Activated CD8-positive, alpha-beta memory T cell treated with anti-CD3 and anti-CD28 coated beads for 36 hours (primary cell): ENCODE results near the gene MELTF. TPM values are rescaled to one million over a fixed set of nuclear protein-coding genes. Genes with fewer than 3 reads are reported as not detected.
"Not testable (repeated sequence)": the region's sequence is repeated elsewhere in the genome, so short reads cannot be mapped to it uniquely, and the experiment has no call there.

ENCODE experiments used
- CTCF ChIA-PET: fragments of 350-600 bp; sonication (Branson Sonifier 250); formaldehyde crosslinking; loops from one replicate; lab custom pipeline; 2021; ENCODE audit warnings: antibody characterized with exemption; lab: Charles Lee
- POLR2A ChIA-PET: fragments of 350-600 bp; sonication (Branson Sonifier 250); formaldehyde crosslinking; loops from one replicate; lab custom pipeline; 2021; ENCODE audit warnings: antibody characterized with exemption; lab: Charles Lee
- total RNA-seq, 2 experiments: library from RNA; stranded (reverse); gene quantifications; one replicate each; pipeline ENCODE4 v1.2.3, GENCODE V29; 2021

MELTF gene
- 1 to 10 TPM; 3.0 to 3.1 TPM for total RNA-seq

DNA sequence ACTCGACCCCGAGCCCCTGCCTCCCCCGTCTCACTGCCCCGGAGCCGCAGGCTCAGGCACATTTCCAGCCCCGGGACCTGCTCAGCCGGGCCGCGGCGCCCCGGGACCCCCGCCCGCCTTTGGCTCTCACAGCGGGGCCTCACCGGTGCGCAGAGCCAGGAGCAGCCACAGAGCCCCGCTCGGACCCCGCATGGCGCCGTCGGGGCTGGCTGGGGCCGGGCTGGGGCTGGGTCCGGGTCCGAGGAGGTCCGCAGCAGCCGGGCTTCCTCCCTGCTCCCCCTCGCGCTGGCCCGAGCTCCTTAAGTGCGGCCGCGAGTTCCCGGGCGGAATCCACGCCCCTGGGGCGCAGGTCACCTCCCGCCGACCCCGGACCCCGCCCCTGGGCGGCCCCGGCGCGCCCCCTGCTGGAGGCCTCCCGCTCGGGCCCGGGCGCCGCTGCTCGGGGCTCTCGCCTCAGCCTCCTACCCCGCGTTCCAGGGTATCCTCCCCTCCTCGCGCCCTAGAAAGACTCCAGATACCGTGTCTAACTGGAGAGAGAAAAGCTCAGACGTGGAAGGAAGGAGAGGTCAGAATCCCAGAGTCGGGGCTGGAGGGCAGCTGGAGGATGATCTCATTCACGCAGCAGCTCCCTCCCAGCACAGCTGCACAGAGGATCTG is at the start of gene MELTF:
MELTF (minus strand) TSS at position 307 of the 657 bp plus-strand sequence; CDS start at position 192, 115 bp downstream.
- ChIA-PET POLR2A (no interaction called here), CTCF (interaction anchor here (0.6 to 2.3 kb wide), 19 partner anchors 9 to 691 kb away, joined by 3 to 13 read pairs (median 5); no protein-coding TSS in a partner anchor)

DNA sequence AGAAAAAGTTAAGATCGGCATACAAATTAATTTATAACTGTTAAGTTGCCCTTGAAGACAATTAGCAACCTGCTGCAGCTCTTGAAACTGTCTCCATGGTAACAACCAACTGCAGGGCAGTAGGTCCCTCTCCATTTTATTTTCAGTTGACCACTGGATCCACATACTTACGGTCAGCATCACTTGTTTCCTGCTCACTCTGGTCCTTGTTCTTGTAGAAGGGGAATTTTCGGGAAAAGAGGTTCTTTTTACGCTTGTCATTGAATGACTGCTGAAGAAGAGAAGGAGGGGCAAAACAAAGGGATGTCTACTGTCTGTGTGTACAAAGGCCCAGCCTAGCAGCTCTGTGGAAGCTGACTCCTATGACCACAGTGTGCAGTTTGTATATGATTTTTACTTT is 46.8 kb upstream of the MELTF start:
- ChIA-PET POLR2A (no interaction called here), CTCF (no interaction called here)

DNA sequence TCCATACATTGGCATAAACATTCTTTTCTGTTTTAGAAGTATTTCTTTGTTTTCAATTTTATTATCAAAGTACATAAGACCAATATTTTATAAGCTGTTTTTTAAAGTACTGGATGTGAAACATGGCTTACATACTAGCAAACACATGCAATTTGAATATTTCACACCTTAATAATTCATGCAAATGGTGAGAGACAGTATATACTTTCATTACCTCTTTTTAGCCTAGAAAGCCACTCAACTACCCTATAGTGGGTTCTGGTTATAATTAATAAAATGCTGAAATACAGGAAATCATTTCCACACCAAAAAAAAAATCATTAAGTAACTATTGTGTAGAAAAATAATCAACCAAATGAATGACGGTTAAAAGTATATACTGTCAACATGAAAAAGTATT is 38.5 kb upstream of the MELTF start:
- POLR2A ChIA-PET: no interaction called here
- CTCF ChIA-PET: interaction anchor here (0.6 kb wide), 2 partner anchors 75 to 717 kb away, joined by 3 to 7 read pairs; no protein-coding TSS in a partner anchor

DNA sequence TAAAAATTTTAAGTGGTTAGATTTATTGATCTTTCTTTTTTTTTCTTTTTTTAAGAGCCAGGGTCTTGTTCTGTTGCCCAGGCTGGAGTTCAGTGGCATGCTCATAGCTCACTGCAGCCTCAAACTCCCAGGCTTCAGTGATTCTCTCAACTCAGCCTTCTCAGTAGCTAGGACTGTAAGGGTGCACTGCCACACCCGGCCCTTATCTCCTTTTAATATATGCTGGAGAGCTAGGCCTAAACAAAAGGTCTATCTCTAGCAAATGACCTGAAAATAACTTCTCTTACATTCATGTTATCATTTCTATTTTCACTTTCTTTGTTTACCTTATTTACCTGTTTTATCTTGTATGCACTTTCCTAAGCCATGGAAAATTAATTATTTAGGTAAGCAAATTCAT is 35.2 kb upstream of the MELTF start:
- ChIA-PET CTCF (no interaction called here), POLR2A (no interaction called here)

DNA sequence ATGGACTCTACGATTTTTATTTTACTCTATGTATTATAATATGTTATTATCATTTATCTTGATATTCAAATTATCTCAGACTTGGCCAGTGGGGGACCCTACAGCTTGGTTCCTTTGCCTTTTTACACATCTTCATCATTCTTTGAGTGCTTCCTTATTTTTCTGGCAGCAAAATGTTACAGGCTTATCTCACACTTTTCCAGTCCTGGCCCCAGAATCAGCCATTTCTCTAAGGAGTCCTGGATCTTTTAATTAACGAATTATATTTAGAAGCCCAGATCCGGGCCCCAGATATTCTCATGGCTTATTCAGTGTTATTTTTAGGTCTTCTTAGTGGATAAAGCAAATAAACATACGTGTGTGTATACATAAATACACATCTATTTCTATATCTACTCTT is 32.8 kb upstream of the MELTF start:
- ChIA-PET POLR2A (no interaction called here), CTCF (no interaction called here)

DNA sequence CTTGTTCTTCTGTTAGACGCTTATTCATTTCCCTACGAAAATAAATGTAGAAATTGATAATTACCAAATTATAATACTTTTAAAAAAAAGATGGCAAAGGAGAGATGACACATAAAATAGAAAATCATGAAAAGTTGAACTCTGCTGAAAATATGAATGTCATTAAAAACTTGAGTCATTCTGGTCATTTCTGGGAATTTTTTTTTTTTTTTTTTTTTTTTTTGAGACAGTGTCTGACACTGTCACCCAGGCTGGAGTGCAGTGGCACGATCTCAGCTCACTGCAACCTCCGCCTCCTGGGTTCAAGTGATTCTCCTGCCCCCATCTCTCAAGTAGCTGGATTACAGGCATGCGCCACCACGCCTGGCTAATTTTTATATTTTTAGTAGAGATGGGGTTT is 22.0 kb upstream of the MELTF start:
- POLR2A ChIA-PET, CTCF ChIA-PET: not testable (repeated sequence)

DNA sequence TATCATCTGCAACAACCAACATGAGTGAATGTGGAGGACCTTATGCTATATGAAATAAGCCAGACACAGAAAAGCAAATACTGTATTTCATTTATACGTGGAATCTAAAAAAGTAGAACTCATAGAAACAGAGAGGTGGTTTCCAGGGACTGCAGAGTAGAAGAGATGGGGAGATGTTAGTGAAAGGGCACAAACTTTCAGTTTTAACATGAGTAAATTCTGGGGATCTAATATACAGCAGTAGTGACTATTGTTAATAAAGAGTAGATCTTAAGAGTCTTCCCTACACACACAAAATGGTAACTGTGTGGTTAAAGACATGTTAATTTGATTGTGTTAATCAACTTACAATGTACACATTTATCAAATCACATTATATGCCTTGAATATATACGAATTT is 20.9 kb upstream of the MELTF start:
- ChIA-PET POLR2A (no interaction called here), CTCF (no interaction called here)

DNA sequence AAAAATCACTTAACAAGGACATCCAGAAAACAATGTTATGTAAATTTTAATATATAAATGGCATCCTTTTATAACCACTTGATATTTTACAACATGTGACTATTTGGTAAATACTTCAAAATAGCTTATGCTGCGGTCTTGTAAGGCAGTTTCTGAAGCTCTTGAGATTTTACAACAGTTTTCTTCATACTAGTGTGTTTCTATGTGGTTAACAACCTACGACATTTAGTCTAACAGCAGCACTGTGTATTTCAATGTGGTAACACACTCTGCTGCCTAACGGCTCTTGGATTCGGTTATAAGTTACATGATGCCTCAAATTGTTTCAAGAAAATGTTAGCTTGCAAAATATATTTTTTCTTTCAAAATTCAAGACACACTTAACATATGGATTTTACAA is 12.9 kb upstream of the MELTF start:
- ChIA-PET POLR2A (no interaction called here), CTCF (no interaction called here)

DNA sequence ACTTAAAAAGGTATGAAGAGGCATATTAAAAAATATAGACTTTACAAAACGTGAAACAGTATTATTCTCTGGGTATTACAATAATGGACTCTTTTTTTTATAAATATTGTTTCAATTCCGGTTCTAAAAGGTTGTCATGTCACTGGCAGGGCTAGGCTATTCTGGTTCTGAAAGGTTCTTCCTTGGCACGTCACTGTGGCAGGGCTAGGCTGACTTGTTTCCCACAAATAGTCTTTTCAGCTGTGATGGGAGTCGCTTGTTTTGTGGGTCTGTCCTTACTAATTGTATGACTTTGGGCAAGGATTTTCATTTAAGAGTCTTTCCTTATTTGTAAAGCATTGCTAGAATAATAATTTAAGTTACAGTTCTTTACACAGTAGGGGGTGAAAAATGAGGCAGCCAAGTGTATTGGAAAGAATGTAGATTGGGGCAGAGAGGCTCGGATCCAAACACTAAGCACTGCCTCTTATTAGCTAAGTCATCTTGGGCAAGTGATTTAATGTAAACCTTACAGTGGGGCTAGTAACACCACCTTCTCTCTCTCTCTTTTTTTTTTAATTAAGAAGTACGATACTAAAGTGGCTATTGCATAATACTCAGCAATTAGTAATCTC is 12.4 kb upstream of the MELTF start:
- POLR2A ChIA-PET: no interaction called here
- CTCF ChIA-PET: interaction anchor here (0.6 kb wide), 1 partner anchor 13 kb away, joined by 3 read pairs; the partner anchor contains the start of gene MELTF

DNA sequence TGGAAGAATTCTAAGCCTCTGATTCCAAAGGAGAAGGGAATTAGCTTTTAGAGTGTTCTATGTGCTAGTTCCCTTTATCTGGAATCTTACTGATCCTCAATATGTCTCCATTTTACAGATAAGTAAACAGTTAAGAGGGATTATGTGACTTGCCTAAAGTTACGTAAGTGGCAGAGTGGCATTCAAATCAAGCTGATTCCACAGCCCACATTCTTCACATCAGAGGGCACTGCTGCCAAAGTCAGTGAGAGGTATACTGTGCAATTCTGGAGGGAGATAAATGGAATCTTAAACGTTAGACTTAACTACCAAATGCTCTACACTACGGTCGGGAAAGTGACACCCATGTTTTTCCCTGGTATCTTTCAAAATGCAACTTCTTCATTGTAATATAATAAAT is 11.0 kb upstream of the MELTF start:
- POLR2A ChIA-PET: no interaction called here
- CTCF ChIA-PET: interaction anchor here (0.8 kb wide), 1 partner anchor 12 kb away, joined by 3 read pairs; the partner anchor contains the start of gene MELTF

DNA sequence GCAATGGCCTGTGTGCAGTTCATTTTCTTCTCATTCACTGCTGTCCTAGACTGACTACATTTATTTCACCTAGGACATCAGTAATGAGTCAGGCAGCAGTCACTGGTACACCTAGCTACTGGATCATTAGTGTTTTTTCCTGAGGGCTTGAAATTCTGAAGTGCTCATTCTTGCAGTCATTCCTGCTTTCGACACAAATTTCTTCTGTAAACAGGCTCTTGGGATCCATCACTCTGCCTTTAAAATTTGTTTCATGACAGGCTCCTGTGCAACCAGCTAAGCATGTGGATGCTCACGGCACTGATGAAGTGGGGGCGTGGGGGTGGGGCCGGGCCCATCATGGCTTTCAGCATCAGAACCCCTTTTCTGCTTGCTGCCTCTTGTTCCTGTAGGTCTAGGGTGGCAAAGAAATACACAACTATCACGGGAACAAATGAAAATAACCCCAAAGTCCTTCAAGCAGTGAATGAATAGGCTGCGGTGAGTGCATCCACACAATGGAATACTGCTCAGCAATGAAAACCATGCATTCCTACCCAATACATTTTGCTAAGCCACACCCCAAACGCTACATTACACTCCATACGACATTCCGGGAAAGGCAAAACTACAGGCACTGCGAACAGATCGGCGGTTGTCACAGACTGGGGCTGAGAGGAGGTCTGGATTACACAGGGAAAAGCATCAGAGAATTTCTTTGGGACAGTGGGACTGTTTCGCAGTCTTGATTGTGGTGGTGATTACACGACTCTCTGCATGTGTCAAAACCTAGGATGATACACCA is 9.3 kb upstream of the MELTF start:
- ChIA-PET POLR2A (no interaction called here), CTCF (interaction anchor here (1.6 kb wide), 1 partner anchor 9 kb away, joined by 5 read pairs; the partner anchor contains the start of gene MELTF)

DNA sequence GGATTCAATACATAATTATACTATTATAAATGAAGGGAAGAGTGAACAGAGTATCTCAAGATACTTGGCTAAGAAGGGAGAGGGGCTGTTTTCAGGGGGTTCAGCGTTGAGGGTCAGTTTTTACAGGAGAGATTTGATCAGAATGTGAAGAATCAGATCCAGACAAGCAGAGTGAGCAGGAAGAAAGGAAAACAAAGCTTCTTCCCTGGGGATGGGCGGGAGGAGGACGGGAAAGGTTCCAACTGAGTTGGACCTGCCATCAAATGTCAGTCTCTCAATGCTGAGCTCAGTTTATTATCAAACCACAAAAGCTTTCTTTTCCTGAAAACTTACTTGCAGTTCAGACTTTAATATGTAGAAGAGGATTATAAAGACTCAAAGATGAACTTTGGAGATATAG is 6.0 kb upstream of the MELTF start:
- POLR2A ChIA-PET: interaction anchor here (1.2 kb wide), 1 partner anchor 60 kb away, joined by 4 read pairs; no protein-coding TSS in a partner anchor
- CTCF ChIA-PET: no interaction called here

DNA sequence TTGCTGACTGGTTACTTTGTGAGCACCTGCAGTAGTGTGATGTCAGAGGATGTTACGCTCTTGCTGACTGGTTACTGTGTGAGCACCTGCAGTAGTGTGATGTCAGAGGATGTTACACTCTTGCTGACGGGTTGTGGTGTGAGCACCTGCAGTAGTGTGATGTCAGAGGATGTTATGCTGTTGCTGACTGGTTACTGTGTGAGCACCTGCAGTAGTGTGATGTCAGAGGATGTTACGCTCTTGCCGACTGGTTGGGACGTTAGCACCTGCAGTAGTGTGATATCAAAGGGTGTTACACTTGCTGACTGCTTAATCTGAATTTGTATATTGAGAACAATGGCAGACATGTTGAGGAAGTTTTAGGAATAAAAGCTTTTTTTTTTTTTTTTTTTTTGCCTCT is 5.2 kb upstream of the MELTF start:
- CTCF ChIA-PET: not testable (repeated sequence)
- POLR2A ChIA-PET: interaction anchor here (0.6 kb wide), 1 partner anchor 220 kb away, joined by 3 read pairs; no protein-coding TSS in a partner anchor

DNA sequence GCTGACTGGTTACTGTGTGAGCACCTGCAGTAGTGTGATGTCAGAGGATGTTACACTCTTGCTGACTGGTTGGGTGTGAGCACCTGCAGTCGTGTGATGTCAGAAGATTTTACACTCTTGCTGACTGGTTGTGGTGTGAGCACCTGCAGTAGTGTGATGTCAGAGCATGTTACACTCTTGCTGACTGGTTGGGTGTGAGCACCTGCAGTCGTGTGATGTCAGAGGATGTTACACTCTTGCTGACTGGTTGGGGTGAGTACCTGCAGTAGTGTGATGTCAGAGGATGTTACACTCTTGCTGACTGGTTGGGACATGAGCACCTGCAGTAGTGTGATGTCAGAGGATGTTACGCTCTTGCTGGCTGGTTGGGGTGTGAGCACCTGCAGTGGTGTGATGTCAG is 4.1 kb upstream of the MELTF start:
- POLR2A ChIA-PET, CTCF ChIA-PET: not testable (repeated sequence)

DNA sequence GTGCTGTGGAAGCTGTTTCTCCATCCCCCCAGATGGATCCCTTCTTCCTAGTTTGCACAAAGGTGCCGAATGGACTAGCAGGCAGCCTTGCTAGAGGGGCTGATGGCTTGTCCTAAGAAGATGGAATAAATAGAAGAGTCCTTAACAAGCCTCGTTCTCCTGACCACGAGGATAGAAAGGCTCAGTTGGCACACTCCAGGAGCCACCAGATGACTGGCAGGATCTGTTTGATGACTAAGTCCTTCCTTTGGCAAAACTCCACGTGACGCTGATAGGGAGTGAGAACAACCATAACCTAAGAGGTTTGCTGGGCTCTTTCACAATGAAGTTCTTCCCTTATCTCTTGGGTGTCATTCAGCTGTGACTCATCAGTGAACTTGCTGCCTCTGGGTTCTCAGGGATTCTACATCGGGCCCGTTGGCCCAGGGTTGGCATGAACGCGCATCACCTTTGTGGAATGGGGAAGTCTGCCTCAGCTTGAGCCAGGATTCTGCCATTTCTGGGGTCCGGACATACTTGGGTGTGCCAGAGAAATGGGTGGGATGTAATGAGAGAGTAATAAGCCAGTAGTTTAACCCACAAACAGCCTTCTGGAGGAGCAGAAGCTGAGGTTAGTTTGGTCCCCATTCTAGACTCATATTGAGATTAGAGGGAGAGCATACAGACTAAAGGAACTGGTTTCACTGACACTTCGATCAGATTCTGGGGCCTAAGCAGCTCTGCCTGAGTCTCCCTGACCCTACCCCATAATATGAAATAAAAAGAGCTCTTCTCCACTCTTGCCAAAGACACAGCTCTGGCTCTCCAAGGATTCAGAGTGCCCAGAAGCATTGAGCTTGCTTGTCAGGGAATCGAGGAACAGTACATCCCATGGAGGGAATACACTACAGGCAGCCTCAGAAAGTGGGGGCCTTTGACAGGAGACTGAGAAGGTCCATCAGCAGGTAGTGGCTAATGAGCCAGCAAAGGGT is 2.0 kb upstream of the MELTF start:
- POLR2A ChIA-PET: no interaction called here

DNA sequence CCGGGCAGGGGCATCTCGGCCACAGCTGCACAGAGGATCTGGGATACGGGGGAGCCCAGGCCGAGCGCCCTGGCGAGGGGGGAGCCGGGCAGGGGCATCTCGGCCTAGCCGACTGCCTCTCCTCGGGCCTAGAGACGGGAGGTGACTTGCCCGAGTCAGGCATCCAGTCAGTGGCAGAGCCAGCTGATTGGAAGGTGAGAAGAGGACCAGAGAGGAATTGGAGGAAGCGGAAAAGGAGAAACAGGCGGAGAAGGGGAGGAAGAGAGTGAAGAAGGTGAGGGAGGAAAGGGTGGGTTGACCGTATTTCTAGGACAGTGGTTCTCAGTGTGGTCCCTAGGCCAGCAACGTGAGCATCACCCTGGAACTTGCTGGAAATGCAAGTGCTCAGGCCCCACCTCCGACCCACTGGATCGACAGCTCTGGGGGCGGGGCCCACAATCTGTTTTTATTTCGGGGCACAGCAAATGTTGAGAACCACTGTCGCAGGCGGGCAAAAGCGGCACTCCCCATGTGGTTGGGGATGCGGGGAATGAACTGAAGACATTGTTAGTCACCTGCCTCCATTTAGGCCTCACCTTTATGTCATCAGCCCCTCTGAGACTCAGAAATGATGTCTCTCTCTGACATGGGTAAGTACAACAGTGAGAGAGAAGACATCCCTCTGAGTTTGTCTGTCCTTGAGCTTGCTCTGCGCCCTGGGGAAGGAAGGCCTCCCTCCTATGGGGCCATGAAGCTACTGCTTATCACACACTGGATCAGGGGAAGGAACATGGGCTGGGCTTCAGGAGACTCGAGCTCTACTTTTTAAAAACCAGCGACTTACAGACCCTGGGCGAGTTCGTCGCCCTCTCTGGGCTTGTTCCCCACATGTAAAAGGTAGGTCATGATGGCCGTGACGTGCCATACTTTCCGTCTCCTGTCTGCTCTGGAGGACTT is 1.0 kb upstream of the MELTF start:
- ChIA-PET CTCF (interaction anchor here (0.7 to 2.3 kb wide), 11 partner anchors 8 to 194 kb away, joined by 3 to 13 read pairs (median 5); no protein-coding TSS in a partner anchor), POLR2A (no interaction called here)

More for the DNA sequence above, 2.0 kb upstream of the MELTF start:
- CTCF ChIA-PET: interaction anchor here (1.3 kb wide), 1 partner anchor 29 kb away, joined by 5 read pairs; no protein-coding TSS in a partner anchor

DNA sequence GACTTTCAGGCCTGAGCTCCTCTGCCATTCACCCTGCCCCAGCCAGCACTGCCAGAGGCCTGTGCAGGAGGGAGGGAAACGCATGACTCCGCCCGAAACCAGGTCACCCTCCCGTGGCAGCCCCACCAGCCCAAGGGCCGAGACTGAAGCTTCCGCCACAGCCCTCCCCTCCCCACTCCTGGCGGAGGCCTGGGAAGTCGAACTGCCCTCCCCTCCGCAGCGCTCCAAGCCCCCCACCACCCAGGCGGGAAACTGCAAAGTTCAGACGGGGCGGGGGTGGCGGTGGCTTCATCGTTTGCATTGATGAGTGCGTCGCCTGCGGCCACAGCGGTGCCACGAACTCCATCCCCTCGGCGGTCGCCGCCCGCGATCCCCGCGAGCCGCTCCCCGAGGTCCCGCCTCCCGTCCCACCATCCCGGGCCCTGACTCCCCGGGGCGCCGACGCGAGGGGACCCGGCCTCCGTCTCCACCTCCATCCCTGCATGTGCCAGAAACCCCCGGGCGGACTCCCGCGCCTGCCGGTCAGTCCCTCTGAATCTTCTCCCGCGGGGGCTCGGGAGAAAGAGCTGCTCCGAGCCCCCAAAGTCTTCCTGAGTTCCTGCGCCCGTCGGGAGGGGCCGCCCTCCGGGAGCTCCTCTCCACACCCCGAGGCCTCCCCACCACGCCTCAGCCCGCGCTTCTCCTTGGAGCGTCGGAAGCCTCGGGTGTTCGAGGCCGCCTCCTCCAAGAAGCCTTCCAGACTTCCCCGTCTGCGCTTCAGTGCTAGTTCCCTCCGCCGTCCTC is 698 bp downstream of the MELTF start:
- POLR2A ChIA-PET: interaction anchor here (0.6 kb wide), 1 partner anchor 24 kb away, joined by 3 read pairs; no protein-coding TSS in a partner anchor

More for the DNA sequence above, 698 bp downstream of the MELTF start:
- CTCF ChIA-PET: interaction anchor here (0.6 to 2.3 kb wide), 16 partner anchors 8 to 690 kb away, joined by 3 to 13 read pairs (median 4); no protein-coding TSS in a partner anchor
